GM21423 (cell line): ENCODE results near the gene TNNT1.
"Not testable (repeated sequence)": the region's sequence is repeated elsewhere in the genome, so short reads cannot be mapped to it uniquely, and the experiment has no call there.

Experiments
- ATAC-seq: cut with Tn5 transposase; IDR thresholded peaks from one replicate; pipeline ENCODE4 v1.9.1; 2021; ENCODE audit warnings: mild to moderate bottlenecking, moderate library complexity; ENCODE audit not compliant: unreplicated experiment

Gene TNNT1

GRCh38 chr19:55112777-55113569, 36.0 kb downstream of the TNNT1 start:
- no peak for ATAC-seq

DNA sequence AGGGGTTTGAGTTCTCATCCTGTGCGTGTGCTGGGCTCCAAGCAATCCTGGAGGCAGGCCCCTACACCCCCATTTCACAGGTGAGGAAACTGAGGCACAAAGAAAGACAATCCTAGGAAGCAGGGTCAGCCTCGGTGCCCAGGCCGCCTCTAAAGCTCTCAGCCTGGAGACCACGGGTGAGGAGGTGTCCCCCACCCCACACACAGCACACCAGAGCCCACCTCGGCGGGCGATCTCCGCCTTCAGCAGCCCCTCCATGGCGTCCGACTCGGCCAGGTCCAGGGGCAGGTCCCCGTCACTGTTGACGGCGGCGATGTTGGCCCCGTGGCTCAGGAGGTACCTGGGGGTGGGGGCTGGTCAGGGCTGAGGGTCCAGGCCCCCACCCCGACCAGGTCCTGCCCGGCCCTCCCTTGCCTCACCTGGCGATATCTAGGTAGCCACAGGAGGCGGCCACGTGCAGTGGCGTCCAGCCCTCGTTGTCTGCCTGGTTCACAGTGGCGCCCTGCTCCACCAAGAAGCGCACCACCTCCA, 36.7 kb downstream of the TNNT1 start:
- no peak for ATAC-seq

- no peak for ATAC-seq
Observed at GRCh38 chr19:55111238-55111831, 37.7 kb downstream of the TNNT1 start.

DNA sequence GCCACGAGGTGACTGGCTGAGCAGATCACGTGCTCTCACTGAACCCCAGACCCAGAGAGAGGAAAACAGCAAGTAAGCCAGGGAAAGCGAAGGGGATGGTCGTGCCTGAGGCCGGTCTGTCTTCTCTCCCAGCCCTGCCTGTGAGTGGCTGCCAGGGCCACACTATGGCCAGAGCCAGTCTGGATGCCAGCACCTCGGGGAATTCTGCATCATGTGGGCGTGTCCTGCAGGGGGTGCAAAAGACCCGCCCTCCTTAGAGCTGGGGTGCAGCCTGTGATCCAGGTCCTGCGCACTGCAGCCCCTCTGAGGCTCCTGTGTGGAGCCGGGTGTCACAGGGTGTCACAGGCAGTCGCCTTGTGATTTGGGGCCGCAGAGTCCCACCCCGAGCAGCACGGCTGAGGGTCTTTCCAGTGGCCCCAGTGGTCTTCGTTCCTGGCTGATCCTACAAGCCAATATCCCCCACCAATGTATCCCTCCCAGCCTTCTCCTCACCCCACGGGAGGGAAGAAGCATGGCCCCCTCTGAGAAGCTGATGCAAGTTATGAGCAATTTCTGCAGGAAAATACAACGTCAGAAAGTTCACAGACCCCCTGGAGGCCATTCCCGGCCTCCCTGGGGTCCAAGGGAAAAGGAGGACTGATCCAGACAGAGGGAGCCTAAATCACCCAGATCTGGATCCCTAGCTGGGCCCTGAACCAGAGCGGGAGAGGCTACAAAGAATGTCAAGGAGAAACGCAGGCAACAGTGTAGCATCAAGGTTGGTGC, 39.3 kb downstream of the TNNT1 start:
- no peak for ATAC-seq

DNA sequence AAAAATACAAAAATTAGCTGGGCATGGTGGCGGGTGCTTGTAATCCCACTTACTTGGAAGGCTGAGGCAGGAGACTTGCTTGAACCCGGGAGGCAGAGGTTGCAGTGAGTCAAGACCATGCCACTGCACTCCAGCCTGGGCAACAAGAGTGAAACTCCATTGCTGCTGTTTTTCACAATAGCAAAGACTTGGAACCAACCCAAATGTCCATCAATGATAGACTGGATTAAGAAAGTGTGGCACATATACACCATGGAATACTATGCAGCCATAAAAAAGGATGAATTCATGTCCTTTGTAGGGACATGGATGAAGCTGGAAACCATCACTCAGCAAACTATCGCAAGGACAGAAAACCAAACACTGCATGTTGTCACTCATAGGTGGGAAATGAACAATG, 41.8 kb downstream of the TNNT1 start:
- ATAC-seq: not testable (repeated sequence)

GRCh38 chr19:55106591-55106990, 42.4 kb downstream of the TNNT1 start:
- no peak for ATAC-seq

DNA sequence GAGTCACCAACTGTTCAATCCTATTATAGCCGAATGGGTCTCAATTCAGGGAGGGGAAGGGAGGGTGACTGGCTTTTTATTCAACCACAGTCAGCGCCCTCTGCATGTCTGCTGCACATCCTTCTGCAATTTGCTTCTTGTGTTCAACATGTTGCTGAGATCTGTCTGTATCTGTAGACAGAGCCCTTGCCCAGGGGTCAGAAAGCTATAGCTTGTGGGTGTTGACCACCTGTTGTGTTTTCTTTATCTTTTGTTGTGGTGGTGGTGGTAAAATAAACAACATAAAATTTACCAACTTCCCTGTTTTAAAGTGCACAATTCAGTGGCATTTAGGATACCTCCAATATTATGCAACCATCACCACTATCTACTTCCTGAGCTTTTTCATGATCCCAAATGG, 43.8 kb downstream of the TNNT1 start:
- no peak for ATAC-seq

DNA sequence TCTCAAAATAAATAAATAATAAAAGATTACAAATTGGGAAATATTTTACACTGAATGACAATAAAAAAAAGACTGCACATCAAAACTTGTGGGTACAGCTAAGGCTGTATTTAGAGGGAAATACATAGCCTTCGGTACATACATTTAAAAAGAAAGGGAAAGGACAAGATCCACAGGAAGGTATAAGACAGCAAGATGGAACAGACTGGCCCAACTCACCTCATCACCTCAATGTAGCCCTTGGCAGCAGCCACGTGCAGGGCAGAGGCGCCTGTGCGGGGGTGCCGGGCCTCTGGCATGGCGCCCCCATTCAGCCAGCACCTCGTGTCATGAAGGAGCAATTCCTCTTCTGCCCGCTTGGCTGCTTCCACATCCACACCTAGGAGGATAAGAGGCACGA, 45.8 kb downstream of the TNNT1 start:
- no peak for ATAC-seq

- ATAC-seq: no peak
Observed at GRCh38 chr19:55101261-55101660, 47.7 kb downstream of the TNNT1 start.

- no peak for ATAC-seq
Observed at GRCh38 chr19:55099557-55100506, 49.2 kb downstream of the TNNT1 start.

GRCh38 chr19:55098716-55099556, 50.1 kb downstream of the TNNT1 start:
- no peak for ATAC-seq

GRCh38 chr19:55097864-55098715, 50.9 kb downstream of the TNNT1 start:
- ATAC-seq: no peak

DNA sequence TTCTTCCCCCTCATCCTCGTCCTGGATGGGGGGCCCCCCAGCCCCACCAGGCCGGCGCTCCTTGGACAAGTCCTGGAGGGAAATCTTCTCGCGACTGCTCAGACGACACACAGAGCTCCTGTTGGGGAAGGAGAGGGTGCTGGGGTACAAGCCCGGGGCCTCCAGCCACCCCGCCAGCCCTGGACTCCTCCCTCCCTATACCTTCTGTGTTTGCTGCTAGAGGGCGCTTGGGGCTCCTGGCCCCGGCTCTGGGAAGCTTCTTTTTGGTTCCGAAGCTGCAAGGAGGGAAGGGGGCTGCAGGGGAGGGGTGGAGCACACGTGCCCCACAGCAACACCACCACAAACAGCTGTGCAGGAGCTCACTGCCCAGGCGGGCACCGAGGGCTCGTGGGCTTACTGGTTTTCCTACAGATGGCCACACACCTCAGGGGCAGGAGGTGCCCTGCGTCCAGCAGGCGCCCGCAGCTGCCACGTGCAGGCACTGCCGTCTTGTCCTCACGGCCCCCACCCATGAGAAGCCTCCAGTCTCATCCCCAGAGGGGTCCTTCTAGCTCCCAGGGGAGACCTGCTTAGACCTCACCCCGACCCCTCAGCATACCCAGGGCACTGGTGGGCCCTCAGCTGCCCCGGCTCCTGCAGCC, 52.8 kb downstream of the TNNT1 start:
- no peak for ATAC-seq

DNA sequence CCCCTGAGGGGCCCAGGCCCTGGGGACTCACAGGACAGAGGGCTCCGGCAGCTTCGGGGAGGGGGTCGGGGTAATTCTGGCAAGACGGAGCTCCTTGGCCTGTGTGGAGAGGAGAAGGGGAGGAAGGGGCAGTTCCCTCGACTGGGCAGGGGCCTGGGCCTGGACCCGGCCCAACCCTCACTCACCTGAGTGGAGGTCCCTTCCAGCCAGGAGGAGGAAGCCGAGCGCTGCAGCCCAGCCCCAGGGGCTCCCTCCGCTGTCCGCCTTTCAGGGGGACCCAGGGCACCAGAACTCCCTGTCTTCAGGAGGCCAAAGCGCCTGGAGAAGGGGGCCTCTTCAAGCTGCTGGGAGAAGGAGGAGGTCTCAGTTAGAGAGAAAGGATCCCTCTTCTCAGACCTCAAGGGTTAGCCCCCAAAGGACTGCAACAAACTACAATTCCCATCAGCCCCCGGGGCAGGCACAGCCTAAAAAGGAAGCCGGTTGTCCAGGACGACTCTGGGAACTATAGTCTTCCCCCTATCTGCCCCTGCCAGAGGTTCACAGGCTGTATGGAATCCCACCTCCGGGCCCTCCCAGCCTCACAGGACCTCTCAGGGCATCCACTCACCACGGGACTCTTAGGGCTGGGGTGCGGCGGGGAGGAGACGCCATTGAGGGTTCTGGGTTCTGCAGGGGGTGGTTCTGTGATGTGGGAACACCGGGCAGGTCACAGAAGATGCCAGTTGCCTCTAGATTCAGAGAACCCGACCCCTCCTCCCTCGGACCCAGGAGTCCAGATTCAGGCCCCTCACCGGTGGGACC, 53.5 kb downstream of the TNNT1 start:
- no peak for ATAC-seq

DNA sequence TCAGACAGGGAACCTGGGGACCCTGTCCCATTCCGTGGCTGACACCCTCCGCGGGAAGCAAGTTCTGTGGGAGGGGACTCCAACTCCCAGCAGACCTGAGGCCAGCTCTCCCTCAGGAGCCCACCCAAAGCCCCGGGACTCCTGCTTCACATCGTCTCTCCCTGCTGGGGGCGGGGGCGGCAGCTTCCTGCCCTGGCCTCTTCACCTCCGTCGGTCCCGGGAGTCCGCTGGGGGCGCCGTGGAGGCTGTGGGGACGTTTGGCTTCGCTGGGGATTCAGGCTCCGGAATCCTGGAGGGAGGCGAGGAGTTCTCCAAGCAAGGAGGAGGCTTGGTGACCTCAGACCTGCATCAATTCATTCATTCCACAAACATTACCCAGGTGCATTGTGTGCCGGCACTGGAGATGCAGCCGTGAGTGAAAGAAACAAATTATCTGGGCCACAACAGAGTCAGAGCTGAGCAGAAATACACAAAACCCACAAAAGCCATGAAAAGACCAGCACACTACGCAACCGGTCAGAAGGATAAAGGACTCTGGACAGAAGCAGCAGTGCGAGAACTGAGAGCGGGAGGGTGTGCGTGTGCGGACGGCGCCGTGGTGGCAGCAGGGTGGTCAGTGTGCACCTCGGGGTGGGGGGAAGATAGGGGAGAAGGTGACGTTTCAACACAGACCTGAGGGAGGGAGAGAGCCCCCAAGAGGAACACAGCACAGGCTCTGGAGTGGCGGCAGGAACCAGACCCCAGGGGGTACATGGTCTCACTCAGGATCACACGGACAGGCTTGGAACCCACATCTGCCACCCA, 54.3 kb downstream of the TNNT1 start:
- ATAC-seq: no peak

- ATAC-seq: no peak
Observed at GRCh38 chr19:55092423-55093318, 56.3 kb downstream of the TNNT1 start.
